Peyer's patch (tissue), 4 donors: ENCODE measurements around the gene PLEKHM2.

Source experiments
- CTCF ChIP-seq, 6 experiments: fragments of 450-650 bp in 4 of 6; fragments of 200-600 bp in 2 of 6; sonication (generic) in 1 of 6; IDR thresholded peaks; one replicate each; pipeline ENCODE4 v1.5.1; 2017 to 2019; ENCODE audit warnings: antibody characterized with exemption in 6 of 6, mild to moderate bottlenecking in 3 of 6, moderate library complexity in 1 of 6
- POLR2A ChIP-seq, 2 donors: fragments of 450-650 bp; IDR thresholded peaks; one replicate each; pipeline ENCODE4 v1.5.1; 2017; ENCODE audit warnings: antibody characterized with exemption in 2 of 2, mild to moderate bottlenecking in 2 of 2, moderate library complexity in 2 of 2

GRCh38 chr1:15755646-15756040 lies 71.5 kb downstream of the PLEKHM2 start:
- TF ChIP-seq CTCF (IDR thresholded peaks at IDR 0.05) (no peak), POLR2A (IDR thresholded peaks at IDR 0.05) (no peak)
